ENCODE measurements around the gene EIF4G3.

- TF ChIP-seq CTCF (conservative IDR thresholded peaks at IDR 0.05 in 1 of 2, IDR thresholded peaks at IDR 0.05 in 1 of 2; ENCODE audit: low read depth in 1 of 2, low read length in 2 of 2) (no peak), EZH2 (IDR thresholded peaks at IDR 0.05; ENCODE audit: low read length, missing control alignments) (no peak)
These were observed 116.2 kb downstream of the EIF4G3 start for GRCh38 chr1:21060523-21060922.
